Measurements from ENCODE around the gene COL1A1. TPM values are rescaled to one million over a fixed set of nuclear protein-coding genes. Genes with fewer than 3 reads are reported as not detected.
A peak's percentile ranks its signal among the peaks of the same experiment; 100 is the strongest.

The COL1A1 gene
- polyA plus RNA-seq, 5 donors: 464 to 1,084 (median 515) TPM

DNA sequence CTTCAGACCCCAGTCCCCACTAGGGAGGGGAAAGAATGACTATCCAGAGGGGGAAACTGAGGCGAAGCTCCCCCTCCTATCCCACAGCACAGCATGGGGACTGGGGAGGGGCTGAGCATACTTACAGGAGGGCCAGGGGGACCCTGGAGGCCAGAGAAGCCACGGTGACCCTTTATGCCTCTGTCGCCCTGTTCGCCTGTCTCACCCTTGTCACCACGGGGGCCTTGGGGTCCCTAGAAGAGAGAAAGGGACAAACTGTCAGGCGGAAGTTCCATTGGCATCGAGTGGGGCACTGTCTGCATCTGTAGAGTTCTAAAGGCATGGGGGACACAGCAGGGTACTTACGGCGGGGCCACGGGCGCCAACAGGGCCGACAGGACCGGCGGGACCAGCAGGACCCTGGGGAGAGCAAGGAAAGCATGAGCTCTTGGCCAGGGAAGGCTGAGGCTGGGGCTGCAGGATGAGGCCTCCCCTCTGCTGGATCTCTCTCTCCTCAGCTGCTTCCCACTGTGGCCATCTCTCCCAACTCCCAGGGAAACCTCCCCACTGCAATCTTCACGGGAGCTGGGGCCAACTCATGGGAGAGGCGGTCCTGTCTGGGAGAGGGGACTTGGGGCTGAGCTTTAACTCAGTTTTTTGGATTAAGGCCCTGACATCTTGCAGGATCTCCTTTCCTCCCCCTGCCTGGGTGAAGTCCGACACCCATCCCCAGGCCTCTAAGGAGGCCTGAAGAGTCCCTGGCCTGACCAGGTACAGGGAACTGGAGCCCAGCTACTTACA is 13.5 kb downstream of the COL1A1 start:
- DNase-seq: no peak

DNA sequence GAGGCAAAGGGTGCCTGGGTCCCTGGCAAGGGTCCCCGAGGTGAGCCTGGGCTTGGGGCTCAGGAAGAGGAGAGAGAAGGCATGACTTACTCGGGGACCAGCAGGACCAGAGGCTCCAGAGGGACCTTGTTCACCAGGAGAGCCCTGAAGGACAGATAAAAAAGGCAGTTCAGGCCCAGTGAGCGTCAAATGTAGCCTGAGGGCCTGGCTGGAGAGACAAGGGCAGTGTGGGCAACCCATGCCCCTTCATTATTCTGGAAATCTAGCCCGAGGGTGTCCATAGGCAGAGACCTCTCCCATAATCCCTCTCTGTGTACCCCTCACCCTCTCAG is 14.1 kb downstream of the COL1A1 start:
- DNase-seq: no peak

DNA sequence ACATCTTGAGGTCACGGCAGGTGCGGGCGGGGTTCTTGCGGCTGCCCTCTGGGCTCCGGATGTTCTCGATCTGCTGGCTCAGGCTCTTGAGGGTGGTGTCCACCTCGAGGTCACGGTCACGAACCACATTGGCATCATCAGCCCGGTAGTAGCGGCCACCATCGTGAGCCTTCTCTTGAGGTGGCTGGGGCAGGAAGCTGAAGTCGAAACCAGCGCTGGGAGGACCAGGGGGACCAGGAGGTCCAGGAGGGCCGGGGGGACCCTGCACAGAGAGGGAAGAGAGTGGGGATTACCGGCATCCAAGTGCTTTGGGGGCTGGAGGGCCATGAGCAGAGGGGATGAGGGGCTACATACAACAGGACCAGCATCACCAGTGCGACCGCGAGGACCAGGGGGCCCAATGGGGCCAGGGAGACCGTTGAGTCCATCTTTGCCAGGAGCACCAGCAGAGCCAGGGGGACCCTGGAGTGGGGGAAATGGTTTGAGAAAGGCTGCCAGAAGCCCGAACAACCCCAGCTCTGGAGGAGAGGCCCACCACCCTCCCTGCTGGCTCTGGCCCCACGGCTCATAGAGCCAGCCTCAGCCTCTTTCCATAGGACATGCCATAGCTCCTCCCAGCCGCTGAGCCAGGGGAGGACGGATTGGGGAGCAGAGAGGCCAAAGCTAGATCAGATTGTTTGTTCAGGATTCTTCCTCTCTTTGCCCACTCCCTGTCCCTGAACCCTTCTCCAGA is 14.6 kb downstream of the COL1A1 start:
- no peak for DNase-seq

DNA sequence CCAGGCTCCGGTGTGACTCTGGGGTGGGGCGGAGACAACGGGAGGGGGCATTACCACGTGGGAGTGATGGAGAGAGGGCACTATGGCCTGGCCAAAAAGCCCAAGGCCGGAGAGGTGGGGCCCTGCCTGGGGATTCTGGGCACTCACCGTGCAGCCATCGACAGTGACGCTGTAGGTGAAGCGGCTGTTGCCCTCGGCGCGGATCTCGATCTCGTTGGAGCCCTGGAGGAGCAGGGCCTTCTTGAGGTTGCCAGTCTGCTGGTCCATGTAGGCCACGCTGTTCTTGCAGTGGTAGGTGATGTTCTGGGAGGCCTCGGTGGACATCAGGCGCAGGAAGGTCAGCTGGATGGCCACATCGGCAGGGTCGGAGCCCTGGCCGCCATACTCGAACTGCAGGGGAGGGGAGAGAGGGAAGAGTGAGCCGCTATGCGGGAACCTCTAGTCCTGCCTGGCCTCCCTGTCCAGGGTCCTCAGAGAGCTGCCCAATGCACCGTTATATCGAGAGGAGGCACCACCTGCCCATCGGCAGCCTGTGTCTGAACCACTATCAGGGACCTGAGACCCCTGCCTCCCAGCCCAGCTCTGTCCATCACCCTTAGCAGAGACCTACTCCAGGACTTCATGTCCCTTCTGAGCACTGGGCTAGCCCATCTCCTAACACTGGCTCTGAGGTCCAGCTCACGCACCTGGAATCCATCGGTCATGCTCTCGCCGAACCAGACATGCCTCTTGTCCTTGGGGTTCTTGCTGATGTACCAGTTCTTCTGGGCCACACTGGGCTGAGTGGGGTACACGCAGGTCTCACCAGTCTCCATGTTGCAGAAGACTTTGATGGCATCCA is 15.6 kb downstream of the COL1A1 start:
- no peak for DNase-seq

DNA sequence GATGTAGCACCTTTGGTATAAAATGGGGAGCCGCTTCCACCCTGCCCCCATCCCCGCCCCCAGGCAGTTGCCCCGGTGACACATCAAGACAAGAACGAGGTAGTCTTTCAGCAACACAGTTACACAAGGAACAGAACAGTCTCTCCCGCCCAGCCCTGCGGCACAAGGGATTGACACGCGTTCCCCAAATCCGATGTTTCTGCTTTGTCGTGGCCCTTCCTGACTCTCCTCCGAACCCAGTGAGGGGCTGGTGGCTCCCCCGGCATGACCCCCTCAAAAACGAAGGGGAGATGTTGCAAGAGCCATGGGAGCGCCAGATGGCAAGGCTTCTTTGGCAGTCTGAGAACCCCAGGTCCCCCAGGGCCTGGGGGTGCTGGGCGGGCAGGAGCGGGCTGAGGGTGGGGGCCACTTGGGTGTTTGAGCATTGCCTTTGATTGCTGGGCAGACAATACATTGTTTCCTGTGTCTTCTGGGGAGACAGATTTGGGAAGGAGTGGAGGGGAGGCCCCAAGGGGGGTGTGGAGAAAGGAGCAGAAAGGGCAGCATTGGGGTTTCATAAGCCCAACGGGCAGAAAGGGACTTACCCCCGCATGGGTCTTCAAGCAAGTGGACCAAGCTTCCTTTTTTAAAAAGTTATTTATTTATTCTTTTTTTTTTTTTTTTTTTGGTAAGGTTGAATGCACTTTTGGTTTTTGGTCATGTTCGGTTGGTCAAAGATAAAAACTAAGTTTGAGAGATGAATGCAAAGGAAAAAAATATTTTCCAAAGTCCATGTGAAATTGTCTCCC is 16.6 kb downstream of the COL1A1 start:
- DNase-seq: no peak

DNA sequence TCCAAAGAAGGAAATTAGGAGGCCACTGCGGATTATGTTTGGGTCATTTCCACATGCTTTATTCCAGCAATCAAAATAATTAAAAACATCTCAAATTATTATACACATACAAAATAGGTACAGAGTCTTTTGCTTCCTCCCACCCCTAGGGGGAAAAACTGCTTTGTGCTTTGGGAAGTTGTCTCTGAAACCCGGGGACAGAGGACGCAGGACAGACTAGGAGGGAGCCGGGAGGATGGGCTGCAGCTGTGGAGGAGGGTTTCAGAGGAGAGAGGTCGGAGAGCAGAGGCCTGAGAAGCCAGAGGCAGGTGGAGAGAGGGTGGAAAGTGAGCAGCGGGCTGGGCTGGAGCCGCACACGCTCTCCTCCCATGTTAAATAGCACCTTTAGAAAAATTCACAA is 17.4 kb downstream of the COL1A1 start:
- no peak for DNase-seq

DNA sequence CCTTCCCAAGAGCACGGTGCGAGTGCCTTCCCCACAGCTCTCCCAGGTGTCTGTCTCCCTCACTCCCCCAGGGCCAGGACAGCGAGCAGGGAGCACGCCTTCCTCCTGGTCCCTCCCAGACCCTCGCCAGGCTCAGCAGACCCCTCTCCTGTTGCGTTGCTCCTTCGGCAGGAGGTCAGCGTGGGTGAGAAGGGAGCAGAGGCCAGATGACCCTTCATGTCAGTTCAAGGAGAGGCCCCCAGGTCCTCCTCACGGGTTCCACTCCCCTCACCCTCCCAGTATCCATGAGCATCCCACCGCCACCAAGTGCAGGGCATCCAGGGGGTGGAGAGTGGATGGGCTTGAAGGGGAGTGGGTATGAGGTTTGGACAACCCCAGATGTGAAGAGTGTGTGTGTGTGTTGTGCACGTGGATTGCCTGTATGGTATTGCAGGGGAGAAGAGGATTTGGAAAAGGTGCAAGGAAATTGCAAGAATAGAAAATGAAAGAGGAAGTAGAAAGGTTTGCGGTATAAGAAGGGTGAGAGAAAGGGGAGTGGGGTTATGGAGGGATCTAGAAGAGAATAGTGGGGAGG is 17.9 kb downstream of the COL1A1 start:
- DNase-seq: no peak

DNA sequence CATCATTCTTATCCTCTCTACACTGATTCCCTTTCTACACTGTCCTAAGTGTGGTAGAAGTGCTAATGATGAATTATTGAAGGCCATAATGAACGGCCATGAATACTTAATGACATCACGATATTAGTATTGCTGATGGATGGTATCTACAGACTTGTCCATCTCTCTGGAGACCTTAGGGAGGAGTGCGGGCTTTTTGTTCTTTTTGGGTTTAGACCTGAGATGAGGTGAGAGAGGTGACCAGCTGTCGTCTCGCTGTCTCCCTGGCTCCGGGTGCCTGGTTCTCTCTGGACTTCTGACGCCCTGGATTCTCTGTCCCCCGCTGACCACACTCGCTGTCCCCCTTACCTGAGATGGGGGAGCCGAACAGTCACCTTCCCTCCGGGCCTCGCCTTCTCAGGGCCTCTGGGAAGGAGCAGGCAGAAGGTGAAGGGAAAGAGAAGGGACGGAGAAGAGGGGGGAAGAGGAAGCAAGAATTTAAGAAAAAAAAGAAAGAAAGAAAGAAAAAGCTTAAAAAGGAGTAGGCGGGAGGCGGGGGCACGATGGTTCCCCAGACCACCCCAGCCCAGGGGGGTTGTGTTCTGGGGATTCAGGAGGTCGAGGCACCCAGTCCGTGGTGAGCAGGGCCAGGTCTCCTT is 18.5 kb downstream of the COL1A1 start:
- DNase-seq: no peak

DNA sequence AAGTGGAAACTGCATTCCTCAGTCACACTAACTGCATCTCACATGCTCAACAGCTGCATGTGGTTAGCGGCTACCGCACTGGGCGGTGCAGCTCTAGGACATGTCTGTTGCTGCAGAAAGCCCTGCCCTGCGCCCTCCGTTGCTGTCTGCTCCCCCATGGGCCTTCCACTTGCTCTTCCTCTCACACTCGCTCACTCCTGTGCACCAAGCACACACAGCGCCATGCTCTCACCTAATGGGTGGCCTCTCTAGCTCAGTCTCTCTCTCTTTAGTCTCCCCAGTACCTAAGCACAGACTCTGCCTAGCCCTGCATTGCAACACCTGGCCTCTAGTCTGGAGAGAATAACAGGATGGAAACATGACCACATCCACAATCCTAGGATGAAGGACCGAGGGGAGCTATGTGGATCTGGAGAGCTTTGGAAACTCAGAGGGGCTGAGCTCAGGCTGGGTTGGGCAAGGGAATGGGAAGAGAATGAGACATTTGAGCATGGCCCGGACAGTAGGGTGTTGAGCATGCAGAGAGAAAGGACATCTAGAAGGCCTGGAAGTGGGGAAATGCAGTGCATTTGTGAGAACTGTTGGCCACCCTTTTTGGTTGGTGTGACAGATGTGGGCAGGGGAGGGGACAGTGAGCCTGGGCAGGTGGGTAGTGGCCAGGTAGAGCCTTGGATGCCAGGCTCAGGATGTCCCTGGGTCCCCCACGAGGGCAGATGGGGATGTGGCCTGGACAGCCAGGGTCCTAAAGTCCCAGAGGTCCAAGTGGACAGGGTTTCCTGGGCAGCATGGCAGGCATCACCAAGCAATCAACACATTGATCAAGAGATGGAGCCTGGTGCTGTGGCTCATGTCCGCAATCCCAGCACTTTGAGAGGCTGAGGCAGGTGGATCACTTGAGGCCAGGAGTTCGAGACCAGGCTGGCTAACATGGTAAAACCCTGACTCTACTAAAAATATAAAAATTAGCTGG is 19.6 kb downstream of the COL1A1 start:
- DNase-seq: no peak

DNA sequence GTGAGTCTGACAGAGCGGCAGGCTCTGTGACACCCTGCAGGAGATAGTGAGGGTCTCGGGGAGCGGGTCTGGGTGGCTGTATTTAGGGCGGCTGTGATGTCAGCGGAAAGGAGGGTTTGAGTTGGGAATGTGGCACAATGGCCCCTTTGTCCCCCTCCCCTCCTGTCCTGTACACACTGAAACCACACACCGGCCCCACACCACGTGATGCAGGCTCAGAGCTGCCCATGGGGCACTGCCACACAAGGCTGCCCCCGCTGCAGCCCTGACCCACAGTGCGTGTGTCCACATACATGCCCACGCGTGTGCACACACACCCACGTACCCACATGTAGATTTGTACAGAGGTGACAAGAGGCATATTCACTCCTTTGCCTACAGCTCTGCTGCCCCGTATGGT is 20.3 kb downstream of the COL1A1 start:
- no peak for DNase-seq

DNA sequence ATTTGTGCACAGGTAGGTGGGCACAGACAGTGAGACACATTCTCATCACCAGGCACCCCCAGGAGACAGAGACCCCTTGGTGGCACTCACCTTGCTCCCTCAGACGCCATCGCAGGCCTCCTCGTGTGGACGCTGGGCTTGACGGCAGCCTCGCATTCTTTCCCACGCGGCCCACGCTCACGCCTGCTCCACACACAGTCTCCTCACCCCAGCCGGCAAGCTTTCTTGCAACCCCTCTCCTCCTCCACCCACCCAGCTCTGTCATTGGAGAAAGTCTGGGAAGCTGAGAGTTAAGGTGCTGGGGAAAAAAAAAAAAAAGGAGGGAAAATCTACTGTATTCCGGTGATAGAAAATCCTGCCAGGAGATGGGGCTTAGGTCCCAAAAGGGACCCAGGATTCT is 20.8 kb downstream of the COL1A1 start:
- DNase-seq: no peak

DNA sequence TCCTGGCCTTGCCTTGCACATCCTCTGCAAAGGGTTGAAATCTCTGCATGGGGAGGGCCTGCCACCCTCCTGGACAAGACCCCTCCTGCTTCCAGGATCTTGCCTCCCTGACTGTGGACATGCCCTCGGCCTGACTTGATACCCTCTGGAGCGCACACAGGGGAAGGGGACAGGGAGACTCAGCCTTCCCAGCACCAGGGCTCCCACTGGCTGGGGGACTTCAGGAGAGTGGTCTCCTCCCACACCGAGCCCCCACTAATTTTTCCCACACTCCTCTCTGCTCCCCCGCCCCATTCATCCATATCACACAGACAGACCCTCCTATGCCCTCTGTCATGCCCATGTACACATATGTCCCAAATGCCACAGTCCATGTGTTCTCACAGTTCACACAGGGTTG is 21.3 kb downstream of the COL1A1 start:
- no peak for DNase-seq

DNA sequence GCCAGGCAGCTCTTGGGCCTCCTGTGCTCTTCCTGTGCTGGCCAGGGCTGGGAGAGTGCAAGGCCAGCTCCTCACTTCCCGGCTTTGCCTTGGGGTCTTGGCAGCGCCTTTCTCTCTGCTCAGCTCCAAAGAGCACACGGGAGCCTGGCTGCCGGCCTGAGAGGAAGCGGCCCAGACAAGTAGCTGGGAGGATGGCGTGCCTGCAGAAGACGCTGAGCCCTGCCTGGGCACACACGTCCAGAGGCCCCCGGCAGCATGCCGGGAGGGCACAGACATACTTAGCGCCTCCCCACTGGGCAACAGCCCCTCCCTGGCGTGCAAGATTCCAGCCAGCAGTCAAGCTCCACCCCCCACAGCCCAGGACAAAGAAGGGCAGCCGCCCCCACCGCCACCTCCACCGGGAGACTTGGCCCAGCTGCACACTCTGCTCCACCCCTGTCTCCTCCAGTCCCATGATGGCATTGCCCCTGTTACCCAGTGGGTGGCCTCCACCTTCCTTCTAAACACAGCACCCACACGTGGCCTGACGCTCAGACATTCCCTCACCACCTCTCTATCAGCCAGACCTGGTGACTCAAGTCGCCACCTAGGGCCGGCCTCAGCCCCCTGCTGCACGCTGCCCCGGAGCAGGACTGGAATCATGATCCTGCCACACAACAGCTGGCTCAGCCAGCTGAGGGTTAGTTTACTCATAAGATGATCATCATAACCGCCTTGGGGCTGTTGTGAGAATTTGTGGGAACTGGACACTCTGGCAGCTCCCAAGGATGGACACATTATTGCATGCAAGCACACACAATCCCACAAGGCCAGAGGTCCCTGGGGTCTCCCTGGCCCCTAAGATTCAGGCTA is 23.2 kb downstream of the COL1A1 start:
- DNase-seq: peak; percentile 68 to 70

DNA sequence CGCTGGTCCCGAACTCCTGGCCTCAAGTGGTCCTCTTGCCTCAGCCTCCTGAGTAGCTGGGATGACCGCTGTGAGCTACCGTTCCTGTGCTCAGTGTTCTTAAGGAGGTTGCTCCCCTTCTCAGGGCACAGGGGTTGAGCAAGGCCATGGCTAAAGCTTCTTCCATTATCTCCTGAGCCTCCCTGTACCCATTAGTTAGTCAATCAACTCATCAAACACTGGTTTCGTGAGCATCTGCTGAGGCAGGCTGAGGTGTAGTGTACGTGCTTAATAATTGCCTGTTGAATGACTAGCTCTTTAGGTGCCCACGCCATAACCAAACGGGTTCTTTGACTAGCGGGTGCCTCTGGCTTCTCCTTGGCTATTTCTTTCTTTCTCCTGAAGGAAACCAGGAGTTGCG is 24.0 kb downstream of the COL1A1 start:
- no peak for DNase-seq

DNA sequence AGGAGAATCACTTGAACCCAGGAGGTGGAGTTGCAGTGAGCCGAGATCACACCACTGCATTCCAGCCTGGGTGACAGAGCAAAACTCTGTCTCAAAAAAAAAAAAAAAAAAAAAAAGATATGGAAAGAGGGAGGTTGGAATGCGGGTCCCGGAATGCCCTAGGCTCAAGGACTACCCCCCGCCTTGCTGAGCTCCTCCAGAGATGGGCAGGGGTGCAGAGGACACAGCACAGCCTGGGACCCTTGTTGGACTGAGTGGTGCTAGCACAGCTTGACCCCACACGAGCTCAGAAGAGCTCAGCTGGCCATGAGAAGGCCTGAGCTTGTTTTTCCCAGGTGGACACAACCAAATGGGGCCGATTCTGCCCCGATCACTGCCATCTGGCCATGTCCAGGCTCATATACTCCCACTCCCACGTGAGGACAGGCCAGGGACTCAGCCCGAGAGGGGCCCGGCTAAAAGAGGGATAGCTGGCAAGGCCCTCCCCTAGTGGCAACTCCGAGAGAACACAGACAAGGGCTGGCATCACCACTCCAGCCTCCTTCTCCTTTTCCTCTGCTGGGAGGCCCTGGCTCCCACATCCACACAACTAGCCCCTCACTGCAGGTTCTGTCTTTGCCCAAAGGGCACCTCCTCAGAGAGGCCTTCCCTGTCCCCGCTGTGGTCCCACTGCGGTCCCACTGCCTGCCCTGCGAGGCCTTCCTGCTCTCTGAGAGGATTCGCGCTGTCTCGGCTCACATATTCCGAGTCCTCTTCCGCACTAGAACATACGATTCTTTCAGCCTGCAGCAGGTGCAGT is 24.7 kb downstream of the COL1A1 start:
- DNase-seq: no peak

DNA sequence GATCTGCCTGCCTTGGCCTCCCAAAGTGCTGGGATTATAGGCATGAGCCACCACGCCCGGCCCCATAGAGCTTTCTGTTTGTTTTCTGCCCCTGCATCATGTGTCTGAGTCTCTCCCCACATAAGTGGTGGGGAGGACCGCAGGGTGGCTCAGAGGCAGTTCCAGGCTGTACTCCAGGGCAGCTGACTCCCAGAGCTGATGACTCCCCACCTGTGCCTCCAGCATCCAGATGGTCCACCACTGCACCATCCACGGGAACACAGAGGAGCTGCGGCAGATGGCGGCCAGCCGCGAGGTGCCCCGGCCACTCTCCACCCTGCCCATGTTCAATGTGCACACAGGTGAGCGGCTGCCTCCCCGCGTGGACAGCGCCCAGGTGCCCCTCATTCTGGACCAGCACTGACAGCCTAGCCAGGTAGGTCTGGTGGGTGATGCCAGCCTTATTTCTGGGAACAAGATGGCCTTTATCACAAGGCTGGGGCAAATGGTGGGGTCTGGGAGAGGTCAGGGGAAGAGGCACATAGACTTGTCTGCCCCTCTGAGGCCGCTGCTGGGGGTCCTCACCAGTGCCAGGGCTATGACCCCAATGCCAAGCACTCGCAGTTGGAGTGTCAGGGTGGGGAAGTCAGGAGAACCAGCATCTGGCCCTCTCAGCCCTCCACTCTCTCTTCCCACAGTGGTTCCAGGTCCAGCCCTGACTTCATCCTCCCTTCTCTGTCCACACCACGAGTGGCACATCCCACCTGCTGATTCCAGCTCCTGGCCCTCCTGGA is 26.2 kb downstream of the COL1A1 start:
- DNase-seq: no peak

DNA sequence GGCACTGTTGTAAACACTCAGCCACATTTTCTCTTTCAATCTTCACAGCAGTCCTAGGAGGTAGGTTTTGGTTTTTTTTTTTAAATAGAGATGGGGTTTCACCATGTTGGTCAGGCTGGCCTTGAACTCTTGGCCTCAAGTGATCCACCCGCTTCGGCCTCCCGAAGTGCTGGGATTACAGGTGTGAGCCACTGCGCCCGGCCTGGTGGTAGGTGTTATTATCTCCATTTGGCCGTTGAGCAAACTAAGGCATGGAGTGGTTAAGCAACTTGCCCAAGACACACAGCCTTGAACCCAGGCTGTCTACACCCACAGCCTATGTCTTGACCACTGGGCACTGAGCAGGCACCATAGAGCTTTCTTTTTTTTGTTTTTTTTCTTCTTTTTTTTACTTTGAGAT is 27.0 kb downstream of the COL1A1 start:
- no peak for DNase-seq
